ENCODE results near the gene RPS19BP1.

DNA sequence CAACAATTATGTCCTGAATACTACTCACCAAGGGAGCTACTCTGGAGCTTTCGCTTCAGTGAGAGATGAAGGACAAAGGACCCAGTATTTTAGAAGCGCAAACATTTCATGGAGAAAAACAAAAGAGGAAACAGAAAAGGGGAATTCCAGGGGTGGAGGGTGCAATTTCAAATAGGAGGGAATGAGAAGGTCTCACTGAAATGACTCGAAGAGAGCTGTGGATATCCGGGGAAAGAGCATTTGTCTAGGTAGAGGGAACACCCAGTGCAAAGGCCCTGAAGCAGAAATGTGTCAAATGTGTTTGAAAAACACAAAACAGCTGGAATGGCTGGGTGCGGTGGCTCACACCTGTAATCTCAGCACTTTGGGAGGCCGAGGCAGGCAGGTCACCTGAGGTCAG is 2.4 kb downstream of the RPS19BP1 start:
- TF ChIP-seq POLR2A (IDR thresholded peaks at IDR 0.05; ENCODE audit: low read length) (no peak), GATA1 (IDR thresholded peaks at IDR 0.05; ENCODE audit: low read depth, low read length) (no peak)

Measured in erythroblast (primary cell).